GM06990 (cell line): ENCODE data around the gene SEMA3B.

ENCODE experiments used
- DNase-seq: peaks from one replicate; pipeline ENCODE4 v3.0.0-alpha.2; 2011; ENCODE audit not compliant: insufficient read length; ENCODE audit errors: extremely low read depth
- H3K27me3 ChIP-seq: replicated peaks from 2 replicates; pipeline ENCODE4 v1.6.0; 2011; ENCODE audit warnings: low read length; ENCODE audit not compliant: control insufficient read depth, insufficient read depth
- H3K36me3 ChIP-seq: 2 replicates; pipeline ENCODE4 v1.5.1; 2011; ENCODE audit warnings: low read length; ENCODE audit not compliant: control insufficient read depth, insufficient read depth
- H3K4me3 ChIP-seq: replicated peaks from 2 replicates; pipeline ENCODE4 v1.5.1; 2011; ENCODE audit warnings: low read depth, mild to moderate bottlenecking, control low read depth, low read length
- CTCF ChIP-seq: IDR thresholded peaks from 2 replicates; pipeline ENCODE4 v1.5.1; 2011; ENCODE audit warnings: low read length, control low read depth, mild to moderate bottlenecking, inconsistent platforms; ENCODE audit not compliant: insufficient read depth, poor library complexity, severe bottlenecking

SEMA3B gene

GRCh38 chr3:50264964-50265485 lies 3.9 kb upstream of the SEMA3B start:
- no peak overlapping the region for H3K4me3 ChIP-seq
- no peaks in the 10 kb centered on the region; the same call in 1 of the 2 replicates for H3K36me3 ChIP-seq
- no peak for TF ChIP-seq CTCF
- no peaks in the 10 kb centered on the region for H3K27me3 ChIP-seq
- no peak for DNase-seq

- H3K36me3 ChIP-seq: no peaks in the 10 kb centered on the region; the same call in 1 of the 2 replicates
- no peak overlapping the region for H3K4me3 ChIP-seq
- H3K27me3 ChIP-seq: no peaks in the 10 kb centered on the region
- no peak for DNase-seq
- no peak for TF ChIP-seq CTCF
Measured at GRCh38 chr3:50265571-50265970, 3.4 kb upstream of the SEMA3B start.

- no peaks in the 10 kb centered on the region for H3K36me3 ChIP-seq
- DNase-seq: no peak
- no peak for TF ChIP-seq CTCF
- H3K4me3 ChIP-seq: no peak overlapping the region
- no peaks in the 10 kb centered on the region for H3K27me3 ChIP-seq
Measured at GRCh38 chr3:50266017-50266416, 2.9 kb upstream of the SEMA3B start.

- Histone ChIP-seq H3K4me3 (no peak overlapping the region), H3K36me3 (no peaks in the 10 kb centered on the region), H3K27me3 (no peaks in the 10 kb centered on the region)
- no peak for DNase-seq
- TF ChIP-seq CTCF: no peak
Measured at GRCh38 chr3:50266836-50267235, 2.1 kb upstream of the SEMA3B start.

- H3K4me3 ChIP-seq: no peak overlapping the region
- no peaks in the 10 kb centered on the region for H3K36me3 ChIP-seq
- no peaks in the 10 kb centered on the region for H3K27me3 ChIP-seq
- DNase-seq: no peak
- TF ChIP-seq CTCF: no peak
Measured at GRCh38 chr3:50267280-50267913, 1.6 kb upstream of the SEMA3B start.
